ENCODE data around the gene PSMD11.

Gene PSMD11

DNA sequence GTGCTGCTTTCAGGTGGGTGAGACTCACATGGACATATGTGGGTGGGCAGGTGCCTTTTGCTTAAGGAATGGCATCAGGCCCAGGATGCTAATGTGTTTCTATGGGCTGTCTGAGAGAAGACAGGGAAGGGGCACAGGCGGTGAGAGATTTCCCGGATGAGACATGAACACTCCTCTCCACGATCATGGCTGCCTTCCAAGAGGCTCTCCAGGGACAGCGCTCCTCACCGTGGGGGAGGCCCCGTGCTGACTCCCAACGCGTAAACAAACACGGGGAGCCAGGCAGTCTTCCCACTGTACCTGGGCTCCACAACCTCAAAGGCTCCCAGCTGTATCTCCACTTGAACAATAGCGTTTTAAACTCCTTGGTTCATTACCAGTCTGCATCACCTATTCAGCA is 85.3 kb downstream of the PSMD11 start:
- H3K36me3 ChIP-seq (replicated peaks) = no peaks in the 10 kb centered on the region
- H3K4me3 ChIP-seq = no peak overlapping the region
- DNase-seq (ENCODE audit: low spot score in 2 of 2) = no peak
- no peaks in the 10 kb centered on the region for H3K4me1 ChIP-seq
- H3K9me3 ChIP-seq = no peaks in the 10 kb centered on the region
- peaks cover 3% of the 10 kb centered on the region; the same call in 1 of the 2 replicates for H3K27me3 ChIP-seq (ENCODE audit: low read depth)
- in situ Hi-C loops (cut with MboI; ENCODE audit: low sequenced_read_pairs) = no loop called here

All from HAP-1 (cell line).